ENCODE measurements around the gene TLE2.
A peak's percentile ranks its signal among the peaks of the same experiment; 100 is the strongest.
"Not testable (repeated sequence)": the region's sequence is repeated elsewhere in the genome, so short reads cannot be mapped to it uniquely, and the experiment has no call there.

TLE2 gene

DNA sequence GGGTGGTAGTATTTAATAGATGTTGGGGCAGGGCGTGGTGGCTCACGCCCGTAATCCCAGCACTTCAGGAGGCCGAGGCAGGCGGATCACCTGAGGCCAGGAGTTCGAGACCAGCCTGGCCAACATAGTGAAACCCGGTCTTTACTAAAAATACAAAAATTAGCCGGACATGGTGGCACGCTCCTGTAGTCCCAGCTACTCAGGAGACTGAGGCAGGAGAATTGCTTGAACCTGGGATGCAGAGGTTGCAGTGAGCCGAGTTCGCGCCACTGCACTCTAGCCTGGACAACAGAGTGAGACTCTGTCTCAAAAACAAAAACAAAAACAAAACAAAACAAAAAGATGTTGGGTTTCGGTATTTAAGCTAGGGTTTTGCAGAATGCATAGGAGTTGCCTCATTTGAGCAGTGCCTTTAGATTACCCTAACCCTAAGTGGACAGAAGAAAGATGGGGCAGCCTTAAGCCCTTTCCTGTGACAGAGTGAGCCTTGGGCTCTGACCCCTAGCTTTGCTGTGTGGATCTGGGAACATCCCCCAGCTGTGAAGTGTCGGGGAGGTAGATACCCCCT, 8.0 kb upstream of the TLE2 start:
- DNase-seq (ENCODE audit: low read depth in 2 of 2), result not testable (repeated sequence)

DNA sequence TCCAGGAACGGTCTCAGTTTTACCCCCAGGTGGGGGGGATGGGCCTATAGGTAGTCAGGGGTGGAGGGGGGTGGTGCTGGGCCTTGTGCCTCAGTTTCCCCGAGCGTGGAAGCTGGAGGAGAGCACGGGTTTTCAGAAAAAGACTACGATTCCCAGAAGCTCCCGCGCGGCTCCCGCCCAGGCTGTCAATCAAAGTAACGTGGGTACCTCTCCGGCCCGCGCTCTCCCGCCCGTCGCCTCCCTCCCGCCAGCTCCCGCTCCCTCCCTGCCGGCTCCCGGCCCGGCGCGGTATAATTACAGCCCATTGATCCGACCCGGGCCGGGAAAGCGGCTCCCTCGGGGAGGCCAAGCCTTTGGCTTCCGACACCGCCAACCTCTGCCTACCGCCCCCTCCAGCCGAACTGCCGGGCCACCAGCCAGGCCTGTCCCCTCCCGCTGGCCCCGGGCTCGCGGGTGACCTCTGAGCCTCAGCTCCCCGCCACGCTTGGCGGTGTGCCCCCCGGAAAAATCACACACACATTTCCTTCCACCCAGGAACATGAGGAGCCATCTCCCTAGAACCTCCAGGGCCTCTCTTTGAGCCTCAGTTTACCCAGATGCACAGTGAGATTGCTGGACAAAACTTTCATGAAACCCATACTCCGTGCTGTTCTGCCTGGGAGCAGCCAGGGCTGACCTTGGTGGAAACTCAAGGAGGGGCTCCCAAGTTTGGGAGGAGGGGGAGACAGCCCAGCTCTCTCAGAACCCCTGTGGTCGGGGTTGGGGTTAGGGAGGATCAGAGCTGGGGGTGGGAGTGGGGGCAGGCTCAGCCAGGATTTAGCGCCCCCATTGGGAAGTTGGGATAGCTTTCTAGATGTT, 7.3 kb upstream of the TLE2 start:
- DNase-seq (ENCODE audit: low read depth in 2 of 2), result peak; percentile 68 to 77

DNA sequence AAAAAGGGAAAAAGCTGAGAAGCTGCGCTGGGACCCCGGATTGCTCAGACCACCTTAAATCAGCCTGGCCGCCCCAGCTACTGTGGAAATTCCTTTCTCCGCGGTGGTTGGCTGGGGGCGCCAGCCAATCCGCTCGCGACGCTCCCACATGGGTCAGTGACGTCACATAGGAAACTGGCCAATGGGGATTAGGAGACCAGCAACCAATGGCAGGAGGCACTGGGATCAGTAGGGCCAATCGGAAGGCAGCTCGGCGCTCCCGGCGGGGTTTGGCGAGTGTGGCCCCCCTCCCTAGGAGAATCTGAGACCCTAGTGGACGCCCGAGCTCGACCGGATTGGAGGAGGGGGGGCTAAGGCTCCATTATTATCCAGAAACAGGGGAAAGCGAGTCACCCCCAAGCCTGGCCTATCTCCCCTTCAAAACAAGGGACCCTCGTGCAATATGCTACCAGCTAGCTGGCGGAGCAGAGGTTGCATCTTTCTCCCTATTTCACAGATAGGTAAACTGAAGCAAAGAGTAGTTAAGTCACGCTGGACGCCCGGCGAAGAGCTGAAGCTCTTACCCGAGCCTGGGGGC, 6.5 kb upstream of the TLE2 start:
- peak; percentile 94 for DNase-seq (ENCODE audit: low read depth in 2 of 2)

DNA sequence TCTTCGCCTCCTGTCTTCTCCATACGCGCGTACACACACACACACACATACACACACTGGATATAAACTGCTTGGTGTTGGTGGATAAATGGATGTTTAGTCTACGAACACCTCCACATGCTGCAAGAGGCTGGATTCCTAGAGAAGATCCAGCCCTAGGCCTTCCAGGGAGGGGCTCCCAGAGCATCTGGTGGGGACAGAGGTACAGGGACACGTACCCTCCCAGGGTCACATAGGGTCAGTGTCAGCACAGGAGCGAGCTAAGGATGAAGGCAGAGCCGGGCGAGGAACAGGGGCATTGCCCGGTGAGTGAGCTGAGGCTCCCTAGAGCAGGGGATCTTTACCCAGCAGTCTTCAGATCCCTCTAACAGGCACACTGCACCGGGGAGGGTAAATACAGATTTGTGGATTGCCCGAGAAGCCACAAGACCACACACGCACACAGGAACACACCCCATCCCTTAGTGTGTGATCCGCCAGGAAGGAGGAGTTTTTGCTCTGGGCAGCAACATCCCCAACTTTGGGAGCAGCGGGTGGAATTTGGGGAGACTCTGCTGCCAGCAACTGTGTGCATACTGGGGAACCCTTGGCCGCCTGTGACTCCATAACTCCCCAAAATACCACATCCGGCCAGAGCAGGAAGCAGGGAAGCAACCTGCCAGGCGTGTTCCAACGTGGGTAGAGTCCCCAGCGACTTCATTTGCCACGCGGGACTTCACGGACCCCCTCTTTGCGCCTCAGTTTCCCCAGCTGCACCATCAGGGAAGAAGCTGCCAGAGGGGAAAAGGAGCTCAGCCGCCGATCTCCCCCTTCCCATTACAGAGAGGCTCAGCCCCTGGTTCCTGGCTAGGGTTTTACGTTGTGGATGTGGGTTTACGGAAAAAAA, 5.8 kb upstream of the TLE2 start:
- DNase-seq (ENCODE audit: low read depth in 2 of 2), result peak; percentile 34 to 38

DNA sequence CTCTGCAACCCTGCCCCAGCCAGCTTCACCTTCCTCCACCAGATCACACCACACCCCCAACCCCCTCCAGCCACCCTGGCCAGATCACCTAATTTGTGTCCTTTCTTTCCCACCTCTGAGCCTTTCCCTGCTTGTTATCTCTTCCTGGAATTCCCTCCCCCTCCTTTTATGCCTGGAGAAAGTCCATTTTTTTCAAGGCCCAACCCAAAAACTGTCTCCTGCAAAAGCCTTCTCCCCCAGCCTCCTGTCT, 5.3 kb upstream of the TLE2 start:
- DNase-seq (ENCODE audit: low read depth in 2 of 2), result no peak

DNA sequence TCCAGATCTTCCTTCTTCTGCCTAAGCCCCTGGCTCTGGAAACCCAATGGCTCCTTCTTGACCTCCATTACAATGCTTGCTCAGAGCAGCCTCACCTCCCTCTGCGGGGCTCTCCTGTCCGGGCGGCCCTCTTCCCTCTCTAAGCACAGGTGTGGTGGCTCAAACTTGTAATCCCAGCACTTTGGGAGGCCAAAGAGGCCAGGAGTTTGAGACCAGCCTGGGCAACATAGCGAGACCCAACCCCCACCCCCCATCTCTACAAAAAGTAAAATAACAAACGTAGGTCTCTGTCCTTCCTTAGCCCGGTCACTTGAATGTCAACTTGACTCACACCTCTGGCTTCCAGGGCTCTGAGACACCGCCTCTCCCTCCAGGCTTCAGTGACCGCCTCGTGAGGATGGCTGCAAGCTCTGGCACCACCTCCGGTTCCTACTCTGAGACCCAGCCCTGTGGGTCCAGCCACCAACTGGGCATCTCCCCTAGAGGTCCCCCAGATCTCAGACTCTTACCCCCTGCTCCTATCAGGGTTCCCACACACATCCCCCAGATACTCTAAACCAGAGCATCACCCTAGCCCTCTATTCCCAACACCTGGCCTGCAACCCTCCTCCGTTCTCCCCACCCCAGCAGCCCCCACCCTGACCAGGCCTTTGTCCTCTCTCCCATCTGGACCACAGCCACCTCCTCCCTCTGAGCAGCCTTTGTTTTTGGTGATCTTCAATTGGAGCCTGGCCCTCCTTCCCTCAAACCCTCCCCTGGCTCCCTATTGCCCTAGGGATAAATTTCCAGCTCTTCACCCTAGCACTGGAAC, 4.7 kb upstream of the TLE2 start:
- no peak for DNase-seq (ENCODE audit: low read depth in 2 of 2)

DNA sequence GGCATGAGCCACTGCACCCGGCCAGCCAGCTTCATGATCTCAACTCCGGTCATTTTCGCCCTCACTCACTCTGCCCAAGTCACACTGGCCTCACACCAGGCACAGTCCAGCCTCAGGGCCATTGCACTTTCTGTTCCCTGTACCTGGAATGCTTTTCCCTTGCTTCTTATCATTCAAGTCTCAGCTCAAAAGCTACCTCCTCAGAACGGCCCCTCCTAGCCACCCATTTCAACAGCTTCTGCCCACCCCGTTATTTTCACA, 2.5 kb upstream of the TLE2 start:
- no peak for DNase-seq (ENCODE audit: low read depth in 2 of 2)

DNA sequence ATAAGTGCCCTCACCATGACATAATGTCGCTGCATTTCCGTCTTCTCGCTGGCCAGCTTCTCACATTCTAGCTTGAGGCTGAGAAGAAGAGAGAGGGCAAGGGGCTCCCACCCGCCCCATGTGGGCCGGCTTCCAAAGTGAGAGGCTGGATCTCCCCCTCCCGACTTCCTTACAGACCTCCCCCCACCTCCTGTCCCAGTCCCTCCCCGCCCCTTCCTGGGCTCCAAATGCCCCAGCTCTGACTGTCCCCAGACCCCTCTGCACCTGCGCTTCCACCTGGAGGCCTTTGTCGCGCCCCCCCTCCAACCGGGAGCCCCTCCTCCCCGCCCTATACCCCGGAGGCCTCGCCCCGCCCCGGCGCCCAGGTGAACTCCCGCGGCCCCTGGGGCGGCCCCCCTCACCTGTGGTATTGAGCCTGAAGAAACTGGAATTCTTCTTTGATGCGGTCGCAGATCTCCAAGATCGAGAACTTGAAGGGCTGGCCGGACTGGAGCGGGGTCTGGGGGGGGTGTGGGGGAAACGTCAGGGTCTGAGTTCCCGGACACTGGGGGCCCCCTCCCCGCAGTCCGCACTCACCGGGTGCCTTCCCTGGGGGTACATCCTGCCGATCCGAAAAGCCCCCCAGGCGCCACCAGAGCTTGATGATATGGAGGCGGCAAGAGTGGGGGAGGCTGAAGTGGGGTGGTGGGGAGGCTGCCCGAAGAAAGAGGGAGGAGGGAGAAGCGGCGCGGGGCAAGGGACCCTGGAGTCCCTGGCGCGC, 595 bp downstream of the TLE2 start:
- no peak for DNase-seq (ENCODE audit: low read depth in 2 of 2)

DNA sequence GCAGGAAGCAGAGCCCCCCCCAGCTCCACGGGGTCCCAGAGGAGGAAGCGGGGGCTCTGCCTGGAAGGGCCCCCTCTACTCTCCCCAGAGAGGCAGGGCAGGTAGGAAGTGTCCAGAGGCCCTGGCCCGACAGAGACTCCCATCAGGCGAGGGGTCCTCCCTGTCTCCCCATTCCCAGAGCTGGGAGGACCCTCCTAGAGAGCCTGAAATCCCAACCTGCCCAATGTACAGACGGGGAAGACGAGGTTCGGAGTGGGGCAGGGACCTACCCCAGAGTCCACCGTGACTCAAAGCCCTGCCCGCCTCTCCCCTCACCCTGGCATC, 1.1 kb downstream of the TLE2 start:
- DNase-seq (ENCODE audit: low read depth in 2 of 2), result no peak

DNA sequence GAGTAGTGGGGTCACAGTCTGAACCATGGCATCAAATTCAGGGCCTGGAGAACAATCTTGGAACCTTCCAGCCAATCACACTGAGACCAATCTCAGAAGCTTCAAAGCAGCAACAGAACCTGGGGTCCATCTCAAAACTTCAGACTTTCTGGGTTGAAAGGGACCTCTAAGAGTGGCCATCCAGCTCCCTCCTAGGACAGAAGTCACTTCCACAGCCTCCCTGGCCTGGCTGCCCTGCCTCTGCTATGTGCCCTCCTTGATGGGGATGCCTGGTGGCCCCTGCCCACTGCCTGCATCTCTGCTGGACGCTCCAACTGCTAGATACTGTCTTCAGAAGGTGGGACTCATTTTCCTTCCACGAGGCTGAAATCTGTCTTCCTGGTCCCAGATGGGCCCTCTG, 1.8 kb downstream of the TLE2 start:
- no peak for DNase-seq (ENCODE audit: low read depth in 2 of 2)

DNA sequence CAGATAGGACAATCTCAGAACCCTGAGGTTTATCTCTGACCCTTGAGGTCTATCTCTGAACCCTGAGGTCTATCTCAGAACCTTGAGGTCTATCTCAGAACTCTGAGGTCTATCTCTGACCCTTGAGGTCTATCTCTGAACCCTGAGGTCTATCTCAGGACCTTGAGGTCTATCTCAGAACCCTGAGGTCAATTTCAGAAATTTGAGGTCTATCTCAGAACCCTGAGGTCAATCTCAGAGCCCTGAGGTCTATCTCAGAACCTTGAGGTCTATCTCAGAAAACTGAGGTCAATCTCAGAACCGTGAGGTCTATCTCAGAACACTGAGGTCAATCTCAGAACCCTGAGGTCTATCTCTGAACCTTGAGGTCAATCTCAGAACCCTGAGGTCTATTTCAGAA, 2.3 kb downstream of the TLE2 start:
- no peak for DNase-seq (ENCODE audit: low read depth in 2 of 2)

DNA sequence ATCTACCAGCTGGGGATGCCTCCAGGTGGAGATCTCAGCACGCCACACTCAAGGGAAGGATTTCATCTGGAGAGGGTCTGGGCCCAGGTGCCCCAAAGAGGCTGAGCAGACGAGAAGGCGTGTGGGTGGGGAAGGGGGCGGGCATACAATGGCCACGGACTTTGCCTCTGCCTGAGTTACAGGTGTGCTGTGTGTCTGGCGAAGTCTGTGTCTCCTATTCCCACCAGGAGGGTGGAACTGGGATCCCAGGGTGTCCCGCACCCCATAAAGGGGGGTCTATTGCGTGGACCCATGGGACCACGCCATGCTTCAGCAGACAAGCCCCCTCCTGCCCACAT, 3.6 kb downstream of the TLE2 start:
- DNase-seq (ENCODE audit: low read depth in 2 of 2), result no peak

DNA sequence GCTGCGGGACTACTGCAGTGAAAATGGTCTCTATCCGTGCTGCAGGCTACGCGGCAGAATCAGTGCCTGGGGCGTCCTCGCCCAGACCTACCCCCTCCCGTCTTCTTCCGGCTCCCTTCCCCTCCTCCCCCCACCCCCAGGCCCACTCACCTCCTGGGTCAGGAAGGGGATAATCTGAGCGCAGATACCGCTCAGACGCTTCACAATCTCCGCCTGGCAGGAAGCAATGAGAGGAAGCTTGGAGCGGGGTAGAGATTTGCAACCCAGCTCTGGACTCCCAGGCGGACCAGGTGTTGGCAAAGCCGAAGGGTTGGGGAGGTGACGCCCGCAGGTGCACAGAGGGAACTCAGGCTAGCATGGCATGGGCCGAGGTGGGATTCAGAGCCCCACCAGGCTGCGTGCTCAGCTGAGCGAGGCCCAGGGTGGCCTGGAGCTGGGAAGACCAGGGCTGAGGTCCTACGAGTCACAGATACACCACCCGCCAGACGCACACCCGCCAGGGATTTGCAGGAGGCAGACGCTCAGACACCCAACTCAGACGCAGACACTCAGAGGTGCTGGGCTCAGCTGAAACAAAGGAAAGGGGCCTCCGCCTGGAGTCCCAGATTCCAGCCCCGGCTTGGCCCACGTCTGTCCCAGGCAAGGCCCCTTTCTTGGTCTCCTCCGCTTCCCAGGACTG, 4.1 kb downstream of the TLE2 start:
- no peak for DNase-seq (ENCODE audit: low read depth in 2 of 2)

DNA sequence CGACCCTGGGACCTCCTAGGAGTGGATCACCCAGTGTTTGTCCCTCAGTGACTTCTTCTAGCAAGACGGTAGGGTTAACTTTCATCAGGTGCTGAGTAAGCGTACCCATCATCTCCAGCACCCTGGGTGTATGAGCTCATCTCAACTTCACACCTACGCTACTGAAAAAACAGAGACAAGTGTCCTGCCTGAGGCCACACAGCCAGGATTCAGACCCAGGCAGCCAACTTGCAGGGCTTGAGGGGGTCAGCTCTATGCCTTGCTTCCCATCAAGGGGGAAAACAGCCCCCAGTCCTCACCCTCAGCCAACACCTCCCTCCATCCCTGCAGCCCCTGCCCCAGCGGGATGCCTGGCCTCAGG, 4.6 kb downstream of the TLE2 start:
- peak in 1 of 2 donors; percentile 24 for DNase-seq (ENCODE audit: low read depth in 2 of 2)

DNA sequence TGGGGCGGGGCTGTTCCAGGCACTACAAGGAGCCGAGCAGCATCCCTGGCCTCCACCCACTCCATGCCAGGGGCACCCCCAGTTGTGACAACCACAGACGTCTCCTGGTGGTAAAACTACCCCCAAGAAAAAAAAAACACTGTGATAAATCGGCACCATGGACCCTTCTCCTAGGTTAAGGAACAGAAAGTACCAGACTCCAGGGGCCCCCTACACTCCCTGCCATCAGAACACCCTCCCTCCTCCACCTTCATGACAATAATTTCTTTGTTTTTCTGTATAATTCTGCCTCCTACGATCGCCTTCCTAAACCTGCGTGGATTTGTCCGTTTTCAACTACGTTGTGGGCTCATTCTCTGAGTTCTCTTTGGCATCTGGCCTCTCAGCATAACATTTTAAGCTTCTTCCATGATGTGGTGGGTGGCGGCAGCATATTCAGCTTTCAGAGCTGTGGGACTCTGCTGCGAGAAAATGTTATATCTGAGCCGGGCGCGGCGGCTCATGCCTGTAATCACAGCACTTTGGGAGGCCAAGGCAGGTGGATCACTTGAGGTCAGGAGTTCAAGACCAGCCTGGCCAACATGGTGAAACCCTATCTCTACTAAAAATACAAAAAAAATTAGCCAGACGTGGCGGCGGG, 8.6 kb downstream of the TLE2 start:
- DNase-seq (ENCODE audit: low read depth in 2 of 2), result no peak

DNA sequence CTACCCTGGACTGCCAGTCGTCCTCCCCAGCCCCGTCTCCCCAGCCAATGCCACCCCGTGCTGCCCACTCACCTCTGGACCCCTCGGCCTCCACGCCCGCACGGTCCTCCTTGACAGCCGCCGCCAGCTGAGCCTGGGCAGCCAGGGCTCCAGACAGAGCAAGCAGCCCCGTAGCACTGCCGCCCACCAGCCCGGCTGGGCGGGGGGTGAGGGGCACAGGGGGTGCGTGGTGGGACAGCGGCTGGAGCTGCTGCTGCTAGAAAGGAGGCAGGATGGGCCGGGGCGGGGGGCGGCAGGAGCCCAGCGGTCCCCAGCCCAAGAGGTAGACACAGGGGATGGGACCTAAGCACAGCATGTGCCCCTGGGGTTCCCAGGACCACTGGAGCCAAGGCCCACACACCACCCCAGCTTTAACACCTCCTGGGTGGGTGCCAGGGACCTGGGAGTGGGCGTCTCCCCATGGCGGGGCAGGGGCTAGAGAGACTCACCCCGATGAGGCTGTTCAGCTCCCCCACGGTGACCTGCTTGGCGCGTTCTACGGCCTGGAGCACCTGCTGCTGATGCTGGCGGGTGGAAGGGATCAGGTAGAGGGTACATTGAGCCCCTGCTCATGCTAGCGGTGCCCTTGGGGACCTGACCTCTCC, 9.7 kb downstream of the TLE2 start:
- no peak for DNase-seq (ENCODE audit: low read depth in 2 of 2)

DNA sequence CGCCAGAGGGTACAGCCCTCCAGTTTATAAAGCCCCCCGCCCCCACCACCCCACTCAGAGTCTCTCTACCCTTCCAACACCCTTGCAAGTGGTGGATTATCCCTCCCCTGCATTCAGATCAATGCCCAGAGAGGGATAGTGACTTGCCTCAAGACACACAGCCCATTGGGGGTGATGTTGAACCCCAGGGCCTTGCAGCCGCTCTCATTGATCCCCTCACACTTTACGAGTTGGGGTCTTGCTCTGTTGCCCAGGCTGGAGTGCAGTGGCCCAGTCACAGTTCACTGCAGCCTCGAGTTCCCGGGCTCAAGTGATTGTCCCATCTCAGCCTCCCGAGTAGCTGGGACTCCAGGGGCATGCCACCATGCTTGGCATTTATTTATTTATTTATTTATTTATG, 11.2 kb downstream of the TLE2 start:
- no peak for DNase-seq (ENCODE audit: low read depth in 2 of 2)

DNA sequence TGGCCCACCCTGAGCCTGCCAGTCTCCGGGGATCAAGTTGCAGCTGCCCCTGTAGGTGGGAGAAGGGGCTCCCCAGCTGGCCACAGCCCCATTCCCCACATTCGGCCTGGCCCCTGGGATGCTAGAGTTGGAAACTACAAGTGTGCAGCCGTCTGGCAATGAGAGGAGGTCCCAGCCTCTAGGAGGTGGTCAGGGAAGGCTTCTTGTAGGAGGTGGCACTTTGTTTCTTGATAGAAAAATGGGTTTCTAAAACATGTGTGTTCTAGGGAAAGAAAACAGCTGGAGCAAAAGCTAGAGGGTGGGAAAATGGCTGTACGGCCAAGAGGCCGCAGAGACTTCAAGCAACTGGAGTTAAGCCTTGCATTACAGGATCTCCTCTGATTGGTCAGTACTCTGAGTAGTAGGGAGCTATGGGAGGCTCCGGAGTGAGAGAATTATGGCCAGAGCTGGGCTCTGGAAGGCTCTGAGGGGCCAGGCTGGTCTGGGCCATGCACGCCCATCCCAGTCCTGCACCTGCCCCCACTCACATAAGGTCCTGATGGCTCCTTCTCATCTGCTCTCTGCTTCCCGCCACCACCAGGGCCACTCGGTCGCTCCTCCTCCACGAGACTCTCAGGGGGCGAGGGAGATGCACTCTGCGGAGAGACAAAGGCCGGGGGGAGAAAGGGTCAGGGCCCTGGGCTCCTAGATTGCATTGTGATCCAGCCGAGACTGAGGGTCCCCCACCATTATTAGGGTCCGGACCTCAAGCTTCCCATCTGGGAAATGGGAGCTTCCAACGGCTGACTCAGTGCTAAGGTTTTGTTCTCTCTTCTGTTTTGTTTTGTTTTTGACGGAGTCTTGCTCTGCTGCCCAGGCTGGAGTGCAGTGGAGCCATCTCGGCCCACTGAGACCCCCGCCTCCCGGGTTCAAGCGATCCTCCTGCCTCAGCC, 13.7 kb downstream of the TLE2 start:
- DNase-seq (ENCODE audit: low read depth in 2 of 2), result no peak

DNA sequence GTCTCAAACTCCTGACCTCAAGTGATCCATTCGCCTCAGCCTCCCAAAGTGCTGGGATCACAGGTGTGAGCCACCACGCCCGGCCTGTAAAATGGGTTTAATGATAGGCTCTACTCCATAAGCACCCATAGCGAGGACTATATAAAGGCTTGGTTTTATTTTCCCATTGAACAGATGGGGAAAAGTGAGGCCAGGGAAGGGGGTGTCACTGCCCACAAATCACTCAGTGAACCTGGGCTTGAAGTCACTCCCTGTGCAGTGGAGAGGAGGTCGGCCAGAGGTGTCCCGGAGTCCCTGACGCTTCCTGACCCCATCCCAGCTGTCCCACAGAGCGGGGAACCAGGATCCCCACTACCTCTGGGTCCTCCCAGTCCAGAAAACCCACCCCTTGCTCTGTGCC, 14.9 kb downstream of the TLE2 start:
- no peak for DNase-seq (ENCODE audit: low read depth in 2 of 2)

All from stimulated activated CD4-positive, alpha-beta T cell treated with anti-CD3 and anti-CD28 coated beads, Interleukin-15, amount 100 ng/mL, for 48 hours (primary cell).